Glomerular visceral epithelial cell (primary cell): ENCODE data around the gene EIF5.
"Not testable (repeated sequence)": the region's sequence is repeated elsewhere in the genome, so short reads cannot be mapped to it uniquely, and the experiment has no call there.

Experiments used
- DNase-seq: peaks from one replicate; pipeline ENCODE4 v3.0.0-alpha.2; 2016; ENCODE audit errors: extremely low spot score

EIF5 gene

DNA sequence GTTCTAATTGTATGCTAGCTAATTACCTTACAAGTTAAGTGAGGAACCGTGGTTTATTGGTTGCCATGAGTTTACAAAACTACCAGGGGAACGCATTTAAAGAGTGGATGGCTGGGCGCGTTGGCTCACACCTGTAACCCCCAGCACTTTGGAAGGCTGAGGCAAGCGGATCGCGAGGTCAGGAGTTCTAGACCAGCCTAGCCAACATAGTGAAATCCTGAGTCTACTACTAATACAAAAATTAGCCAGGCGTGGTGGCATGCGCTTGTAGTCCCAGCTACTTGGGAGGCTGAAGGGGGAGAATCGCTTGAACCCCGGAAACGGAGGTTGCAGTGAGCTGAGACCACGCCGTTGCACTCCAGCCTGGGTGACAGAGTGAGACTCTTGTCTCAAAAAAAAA, 2.2 kb downstream of the EIF5 start:
- DNase-seq, result no peak

DNA sequence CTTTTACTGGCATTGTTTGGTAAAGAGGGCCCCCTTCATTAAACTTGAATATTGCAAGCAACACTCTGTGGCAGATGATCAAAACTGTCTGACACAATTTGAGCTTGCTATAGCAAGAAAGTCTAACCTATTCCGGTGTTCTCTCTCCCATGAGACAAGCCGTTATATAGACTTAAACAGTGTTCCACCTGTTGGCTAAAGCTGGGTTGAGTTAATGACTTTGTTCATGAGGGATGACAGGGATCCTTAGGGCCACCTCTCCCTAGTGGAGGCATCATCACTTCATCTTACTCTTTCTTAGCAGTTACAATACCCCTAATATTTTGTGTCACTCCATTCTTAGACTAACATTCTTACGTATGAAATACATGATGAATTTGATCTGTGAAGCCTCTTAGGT, 3.8 kb downstream of the EIF5 start:
- no peak for DNase-seq

DNA sequence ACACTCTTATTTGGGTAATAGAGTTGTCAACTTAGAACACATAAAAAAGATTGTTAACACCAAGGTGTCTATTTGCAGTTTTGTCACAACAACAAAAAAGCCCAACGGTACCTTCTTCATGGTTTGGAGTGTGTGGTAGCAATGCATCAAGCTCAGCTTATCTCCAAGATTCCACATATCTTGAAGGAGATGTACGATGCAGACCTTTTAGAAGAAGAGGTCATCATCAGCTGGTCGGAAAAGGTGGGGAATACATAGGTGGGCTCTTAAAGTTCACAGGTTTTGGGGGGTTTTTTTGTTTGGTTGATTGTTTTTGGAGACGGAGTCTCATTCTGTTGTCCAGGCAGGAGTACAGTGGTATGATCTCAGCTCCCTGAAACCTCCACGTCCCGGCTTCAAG, 5.5 kb downstream of the EIF5 start:
- DNase-seq, result no peak

DNA sequence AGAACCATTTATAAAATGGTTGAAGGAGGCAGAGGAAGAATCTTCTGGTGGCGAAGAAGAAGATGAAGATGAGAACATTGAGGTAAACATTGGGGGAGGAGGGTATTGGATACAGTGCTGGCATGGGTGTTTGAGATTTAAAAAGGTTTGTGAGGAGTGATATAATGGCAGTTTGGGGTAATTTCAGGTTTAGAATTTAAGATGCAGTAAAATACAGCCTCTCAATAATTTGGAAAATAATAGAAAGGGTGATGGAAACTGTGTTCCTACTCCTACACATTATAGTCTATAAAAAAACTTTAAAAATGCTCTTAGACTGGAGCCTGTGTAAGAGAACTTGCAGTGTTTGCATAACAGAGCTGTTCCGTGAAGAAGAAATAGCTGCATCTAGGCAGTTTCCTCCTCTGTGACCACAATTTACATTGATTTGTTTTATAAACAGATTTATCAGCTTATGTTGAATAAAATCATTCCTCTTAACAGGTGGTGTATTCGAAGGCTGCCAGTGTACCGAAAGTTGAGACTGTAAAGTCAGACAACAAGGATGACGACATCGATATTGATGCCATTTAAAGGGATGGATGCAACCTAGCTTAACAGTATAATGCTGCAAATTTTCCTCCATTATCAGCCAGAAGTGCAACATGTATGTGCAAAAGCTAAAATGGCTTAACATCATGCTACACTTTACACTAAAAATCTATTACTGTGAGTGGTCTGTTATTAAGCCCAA, 6.6 kb downstream of the EIF5 start:
- DNase-seq, result no peak

DNA sequence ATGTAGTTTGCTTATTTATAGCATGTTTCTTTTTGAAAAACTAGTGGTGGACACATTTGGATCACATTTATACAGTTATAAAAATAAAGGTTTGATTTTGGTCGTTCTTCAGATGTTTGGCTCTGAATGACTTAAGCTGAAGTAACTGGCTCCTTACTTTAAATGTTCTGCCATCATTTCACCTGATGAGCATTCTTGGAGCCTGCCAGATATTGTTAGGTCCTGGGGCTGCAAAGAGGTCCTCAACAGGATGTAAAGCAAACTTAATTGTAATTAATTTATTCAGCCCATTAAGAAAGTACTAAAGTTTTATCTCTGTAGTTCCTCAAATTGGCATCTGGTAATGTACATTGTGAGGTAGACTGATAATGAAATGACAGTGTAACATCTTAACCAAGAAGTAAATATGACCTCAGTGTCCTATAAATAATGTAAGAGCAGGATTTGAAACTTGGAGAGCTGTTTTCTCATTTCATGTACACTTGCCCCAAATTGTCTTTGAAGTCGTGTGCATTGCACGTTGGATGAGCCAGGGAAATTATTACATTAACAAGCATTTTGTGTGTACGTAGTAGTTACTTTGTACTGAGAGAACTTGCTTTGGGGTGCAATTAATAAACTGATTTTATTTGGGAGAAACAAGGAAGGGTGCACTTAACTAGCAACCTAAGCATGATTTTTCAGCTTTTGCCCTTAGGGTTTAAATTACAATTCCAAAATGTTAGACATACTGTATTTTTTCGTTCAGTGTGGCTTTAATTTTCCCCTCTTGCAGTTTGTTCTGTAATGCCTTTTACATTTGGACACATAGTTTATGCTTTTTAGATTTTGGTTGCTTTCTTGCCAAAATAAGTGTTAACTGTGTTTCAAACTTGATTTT, 7.5 kb downstream of the EIF5 start:
- DNase-seq, result no peak

DNA sequence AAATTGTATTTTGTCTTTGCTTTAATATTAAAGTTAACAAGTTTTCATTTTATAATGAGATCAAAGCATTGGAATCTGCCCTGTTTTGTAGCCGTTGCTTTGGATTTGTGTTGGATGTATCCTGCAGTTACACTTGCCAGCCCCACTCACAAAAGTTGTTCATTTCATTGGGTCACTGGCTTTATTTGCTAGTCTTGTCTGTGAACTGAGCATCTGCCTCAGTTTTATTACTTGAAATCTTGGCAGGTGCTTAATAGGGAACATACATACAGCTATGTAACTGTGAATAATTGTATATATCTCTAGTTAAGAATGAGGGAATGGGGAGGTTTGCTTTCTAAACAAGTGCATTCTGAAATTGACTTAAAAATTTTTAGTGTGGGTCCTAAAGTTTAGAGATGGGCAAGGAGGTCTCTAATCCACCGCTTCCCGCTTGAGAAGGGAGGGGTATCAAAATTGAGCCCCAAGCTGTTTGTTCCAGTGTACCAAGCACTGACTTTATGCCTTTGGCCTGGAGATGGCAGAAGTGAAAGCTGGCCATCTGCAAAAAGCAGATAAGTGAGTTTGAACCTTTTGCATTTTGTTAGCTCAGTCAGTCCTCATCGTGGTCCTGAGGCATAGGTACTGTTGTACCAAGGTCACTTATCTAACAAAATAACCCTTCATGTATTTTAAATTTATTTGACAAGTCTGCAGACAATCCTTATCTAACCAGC, 9.3 kb downstream of the EIF5 start:
- no peak for DNase-seq

DNA sequence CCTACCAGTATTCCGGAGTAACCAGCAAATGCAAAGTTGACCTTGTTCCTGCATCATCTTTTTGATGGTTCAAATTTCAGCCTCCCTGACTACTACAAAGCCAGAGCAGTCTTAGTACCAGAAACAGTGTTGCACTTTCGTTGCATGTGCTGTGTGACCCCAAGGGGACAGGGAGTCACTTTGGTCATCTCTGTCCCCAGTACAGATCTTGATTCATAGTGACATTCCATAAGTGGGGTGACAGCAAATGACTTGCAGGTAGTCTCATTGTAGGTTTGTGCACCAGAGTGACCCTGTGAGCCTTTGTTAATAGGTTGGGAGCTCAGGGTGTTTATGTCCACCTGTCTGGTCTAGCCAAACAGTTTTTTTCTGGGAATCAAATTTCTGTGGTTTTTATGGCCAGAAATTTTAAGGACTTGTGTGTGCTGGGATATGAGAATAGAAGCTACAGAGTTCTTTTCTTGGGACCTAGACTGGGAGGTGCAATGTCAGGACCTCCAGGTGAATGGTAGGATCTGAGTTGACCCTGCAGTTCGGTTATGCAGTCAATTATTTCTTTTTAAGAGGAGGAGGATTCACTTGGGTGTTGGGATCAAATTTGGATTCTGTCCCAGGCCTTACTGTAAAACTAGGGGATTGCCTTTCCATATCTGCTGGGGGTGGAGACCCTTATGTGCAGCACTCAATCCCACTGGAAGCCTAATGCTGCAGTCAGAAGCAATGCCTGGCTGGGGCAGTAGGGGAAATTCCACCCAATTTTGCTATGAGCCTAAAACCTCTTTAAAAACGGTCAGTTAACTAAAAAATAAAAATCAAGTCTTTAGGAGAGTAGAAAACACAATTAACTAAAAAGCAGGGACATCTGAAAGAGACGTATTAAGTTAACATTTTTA, 10.1 kb downstream of the EIF5 start:
- DNase-seq, result no peak

DNA sequence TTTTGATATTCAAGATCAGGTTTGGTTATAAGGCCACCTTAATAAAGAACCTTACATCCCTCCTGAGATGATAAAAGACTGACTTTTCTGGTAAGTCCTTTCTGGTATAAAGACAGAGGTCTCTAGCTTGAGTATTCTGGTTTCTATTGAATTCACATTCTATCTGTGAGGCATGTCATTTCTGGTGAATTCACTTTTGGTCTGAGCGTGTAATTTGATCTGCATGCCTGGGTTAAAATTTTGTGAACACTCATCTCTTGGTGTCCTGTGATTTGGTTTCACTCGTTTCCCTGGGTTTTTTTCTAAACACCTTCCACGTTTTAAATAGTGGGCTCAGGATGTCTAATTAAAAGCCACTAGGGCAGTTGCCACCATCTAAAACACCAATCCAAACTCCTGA, 12.2 kb downstream of the EIF5 start:
- DNase-seq, result no peak

DNA sequence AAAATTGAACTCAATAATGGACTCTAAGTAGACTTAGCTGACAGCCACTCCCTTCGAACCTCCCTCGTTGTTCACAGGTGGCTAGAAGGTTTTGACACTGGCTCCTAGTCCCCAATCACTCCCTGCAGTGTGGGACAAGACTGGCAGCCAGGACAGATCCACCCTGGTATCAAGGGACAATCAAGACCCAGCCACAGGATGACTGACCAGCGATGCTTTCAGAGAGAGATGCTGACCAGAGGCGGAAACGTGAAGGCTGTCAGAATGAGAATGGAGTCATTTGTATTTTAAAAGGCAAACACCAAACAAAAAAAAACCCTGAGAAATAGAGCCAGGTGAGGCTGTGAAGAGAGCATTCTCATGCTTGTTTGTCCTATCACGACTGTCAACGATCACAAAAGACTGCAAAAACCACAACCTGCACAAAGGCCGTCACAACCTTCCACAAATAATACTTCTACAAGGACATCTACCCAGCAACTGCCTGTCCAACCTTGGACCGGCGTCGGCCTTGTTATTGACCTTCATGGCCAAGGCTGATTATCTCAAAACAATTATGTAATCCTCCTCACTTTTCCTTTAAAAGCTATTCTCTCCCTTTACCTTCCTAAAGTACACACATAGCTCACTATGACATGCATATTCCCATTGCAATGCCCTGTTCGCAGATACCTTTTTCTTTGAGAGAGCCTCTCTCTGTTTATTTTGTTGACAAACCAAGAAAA, 13.2 kb downstream of the EIF5 start:
- no peak for DNase-seq

DNA sequence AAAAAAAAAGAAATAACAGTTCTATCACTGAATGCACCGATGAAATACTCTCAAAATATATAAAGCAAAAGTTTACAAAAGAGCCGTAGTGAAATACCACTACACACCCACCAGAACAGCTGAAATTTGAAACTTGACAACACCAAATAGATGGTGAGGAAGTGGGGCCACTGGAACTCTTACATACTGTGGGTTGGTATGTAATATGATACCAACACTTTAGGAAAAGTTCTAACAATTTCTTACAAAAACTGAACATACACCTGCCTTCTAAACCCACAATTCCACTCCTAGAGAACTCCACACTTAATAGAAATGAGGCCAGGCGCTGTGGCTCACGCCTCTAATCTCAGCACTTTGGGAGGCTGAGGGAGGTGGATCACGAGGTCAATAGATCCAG, 14.1 kb downstream of the EIF5 start:
- DNase-seq, result no peak

DNA sequence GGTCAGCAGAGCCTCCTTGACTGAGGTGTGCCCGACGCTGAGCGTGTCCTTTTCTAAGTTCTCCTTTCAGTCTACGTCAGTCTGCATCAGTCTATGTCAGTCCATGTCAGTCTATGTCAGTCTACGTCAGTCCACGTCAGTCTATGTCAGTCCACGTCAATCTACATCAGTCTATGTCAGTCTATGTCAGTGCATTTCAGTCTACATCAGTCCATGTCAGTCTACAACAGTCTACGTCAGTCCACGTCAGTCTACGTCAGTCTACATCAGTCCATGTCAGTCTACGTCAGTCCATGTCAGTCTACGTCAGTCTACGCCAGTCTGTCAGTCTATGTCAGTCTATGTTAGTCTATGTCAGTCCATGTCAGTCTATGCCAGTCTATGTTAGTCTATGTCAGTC, 15.9 kb downstream of the EIF5 start:
- no peak for DNase-seq

DNA sequence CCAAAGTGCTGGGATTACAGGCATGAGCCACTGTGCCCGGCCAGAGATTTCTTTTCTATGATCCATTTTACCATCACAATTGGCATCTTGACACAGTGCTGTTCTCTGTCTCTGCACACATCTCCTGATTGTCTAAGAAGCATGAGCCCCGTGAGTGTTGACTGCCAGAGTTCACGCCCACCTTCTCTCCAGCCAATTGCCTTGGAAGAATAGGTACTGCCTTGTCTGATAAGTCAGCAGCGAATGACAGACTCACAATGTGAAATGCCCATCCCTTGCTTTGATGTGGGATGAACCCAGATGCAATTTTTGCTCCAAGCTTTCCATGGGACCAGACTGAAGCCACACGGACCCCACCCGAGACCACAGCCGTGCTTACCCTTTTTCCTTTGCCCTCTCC, 19.3 kb downstream of the EIF5 start:
- no peak for DNase-seq

DNA sequence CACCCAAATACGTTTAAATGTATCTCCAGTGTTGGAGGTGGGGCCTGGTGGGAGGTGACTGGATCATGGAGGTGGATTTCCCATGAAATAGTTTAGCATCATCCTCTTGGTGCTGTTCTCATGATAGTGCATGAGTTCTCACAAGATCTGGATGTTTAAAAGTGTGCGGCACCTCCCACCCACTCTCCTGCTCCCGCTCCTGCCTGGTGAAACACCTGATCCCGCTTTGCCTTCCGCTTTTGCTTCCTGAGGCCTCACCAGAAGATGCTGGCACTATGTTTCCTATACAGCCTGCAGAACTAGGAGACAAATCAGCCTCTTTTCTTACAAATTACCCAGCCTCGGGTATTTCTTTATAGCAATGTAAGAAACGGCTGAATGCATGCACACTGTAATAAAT, 20.1 kb downstream of the EIF5 start:
- DNase-seq, result no peak

DNA sequence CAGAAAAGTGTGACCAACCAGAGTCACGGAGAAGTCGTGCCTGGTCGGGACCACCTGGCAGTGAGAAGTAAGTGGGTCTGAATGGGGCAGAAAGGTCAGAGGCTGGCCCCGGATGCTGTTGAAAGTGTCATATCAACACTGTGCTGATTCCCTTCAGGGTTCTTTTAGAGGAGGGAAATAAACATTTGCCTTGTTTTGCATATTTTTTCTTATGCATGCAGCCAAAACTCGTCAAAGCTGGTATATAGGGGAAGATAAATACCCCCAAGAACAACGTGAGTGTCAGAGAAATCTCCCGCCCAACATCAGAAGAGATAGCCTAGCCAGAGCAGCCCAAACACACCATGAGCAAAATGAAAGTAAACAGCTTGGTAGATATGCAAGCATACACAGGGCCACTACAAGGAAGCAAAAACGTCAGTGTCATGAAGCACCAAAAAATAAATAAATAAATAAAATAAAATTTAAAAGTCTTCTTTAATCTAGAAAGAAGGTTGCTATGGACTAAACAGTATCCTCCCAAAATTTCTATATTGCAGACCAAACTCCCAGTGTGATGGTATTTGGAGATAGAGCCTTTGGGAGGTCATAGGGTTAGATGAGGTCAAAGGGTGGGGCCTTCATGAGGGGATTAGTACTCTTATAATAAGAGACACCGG, 22.1 kb downstream of the EIF5 start:
- DNase-seq, result no peak

DNA sequence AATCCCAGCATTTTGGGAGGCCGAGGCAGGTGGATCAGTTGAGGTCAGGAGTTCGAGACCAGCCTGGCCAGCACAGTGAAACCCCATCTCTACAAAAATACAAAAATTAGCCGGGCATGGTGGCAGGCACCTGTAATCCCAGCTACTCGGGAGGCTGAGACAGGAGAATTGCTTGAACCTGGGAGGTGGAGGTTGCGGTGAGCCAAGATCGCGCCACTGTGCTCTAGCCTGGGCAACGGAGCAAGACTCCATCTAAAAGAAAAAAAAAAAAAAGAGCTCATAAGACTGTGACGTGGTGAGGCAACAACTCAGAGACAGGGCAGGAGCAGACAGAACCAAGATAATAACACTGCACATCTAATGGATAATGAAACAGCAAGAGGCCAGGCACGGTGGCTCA, 23.5 kb downstream of the EIF5 start:
- DNase-seq, result not testable (repeated sequence)

DNA sequence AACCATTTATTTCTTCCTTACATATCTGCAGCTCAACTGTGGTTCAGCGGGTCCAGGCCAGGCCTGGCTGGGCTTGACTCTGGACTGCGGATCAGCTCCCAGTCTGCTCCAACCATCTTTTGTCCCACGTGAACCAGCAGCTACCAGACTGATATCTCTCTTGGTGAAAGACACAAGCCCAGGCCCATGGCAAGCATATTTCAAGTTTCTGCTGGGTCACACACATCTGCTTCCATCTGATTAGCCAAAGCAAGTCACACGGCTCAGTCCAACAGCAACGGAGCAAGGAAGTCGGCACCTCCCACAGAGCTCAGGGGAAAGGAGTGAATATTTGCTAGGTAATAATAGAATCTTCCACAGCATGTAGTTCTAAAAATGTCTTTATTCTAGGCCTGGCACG, 26.5 kb downstream of the EIF5 start:
- no peak for DNase-seq

DNA sequence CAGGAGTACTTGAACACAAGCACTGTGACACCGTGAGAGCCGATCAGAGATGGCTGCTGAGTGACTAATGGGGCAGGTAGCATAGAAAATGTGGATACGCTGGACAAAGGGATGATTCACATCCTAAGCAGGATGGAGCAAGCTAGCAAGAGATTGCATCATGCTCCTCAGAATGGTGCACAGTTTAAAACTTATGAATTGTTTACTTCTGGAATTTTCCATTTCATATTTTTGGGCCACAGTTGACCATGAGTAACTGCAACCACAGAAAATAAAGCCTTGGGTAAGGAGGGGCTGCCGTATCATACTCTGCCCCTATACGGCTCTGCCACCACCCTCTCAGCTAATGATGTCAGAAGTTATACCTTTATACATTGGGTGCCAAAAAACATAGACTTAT, 27.8 kb downstream of the EIF5 start:
- peak; percentile 80 for DNase-seq

DNA sequence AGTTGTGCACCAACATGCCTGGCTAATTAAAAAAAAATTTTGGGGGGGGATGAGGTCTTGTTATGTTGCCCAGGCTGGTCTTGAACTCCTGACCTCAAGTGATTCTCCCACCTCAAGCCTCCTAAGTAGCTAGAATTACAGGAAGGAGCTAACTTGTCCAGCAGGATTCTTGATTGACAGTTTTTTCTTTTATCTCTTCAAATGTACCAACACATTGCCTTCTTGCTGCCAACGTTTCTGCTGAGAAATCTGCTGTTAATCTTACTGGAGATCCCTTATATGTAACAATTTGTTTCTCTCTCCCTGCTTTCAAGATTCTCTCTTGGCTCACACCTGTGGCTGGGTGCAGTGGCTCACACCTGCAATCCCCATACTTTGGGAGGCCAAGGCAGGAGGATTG, 28.7 kb downstream of the EIF5 start:
- no peak for DNase-seq

DNA sequence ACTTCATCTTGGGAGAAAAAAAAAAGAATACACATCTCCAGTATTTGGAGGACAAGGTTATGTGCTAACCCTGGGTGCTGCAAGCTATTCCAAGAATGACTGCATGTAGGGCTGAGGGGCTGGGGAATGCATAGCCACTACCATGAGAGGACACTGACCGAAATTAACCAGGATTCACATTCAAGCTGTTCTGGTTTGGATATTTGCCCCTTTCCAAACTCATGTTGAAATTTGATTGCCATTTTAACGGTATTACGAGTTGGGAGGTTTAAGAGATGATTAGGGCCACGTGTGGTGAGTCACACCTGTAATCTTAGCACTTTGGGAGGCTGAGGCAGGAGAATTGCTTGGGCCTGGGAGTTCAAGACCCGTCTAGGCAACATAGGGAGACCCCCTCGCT, 32.7 kb downstream of the EIF5 start:
- no peak for DNase-seq

DNA sequence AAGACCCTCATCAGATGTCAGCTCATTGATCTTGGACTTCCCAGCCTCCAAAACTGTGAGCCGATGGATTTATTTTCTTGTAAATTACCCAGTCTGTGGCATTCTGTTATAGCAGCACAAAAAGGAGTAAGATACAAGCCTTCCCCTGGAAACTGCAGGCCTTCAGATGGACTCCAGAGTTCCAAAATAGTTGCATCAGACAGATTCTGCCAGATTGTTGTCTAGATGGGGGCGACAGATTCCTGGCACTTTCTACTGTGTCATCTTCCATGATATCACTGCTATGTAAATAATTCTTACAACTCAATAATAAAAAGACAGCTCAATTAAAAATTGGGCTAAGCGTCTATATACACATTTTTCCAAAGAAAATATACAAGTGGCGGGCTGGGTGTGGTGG, 34.0 kb downstream of the EIF5 start:
- DNase-seq, result no peak

DNA sequence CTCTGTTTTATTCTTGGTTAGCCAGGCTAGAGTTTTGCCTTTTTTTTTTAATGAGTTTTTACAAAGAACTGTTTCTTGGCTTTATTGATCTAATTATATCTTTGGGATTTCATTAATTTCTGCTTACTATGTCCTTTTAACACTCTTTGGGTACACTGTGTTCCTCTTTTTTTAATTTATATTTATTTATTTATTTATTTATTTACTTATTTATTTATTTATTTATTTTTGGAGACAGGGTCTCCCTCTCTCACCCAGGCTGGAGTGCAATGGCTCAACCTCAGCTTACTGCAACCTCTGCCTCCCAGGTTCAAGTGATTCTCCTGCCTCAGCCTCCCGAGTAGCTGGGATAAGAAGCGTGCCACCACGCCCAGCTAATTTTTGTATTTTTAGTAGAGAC, 36.0 kb downstream of the EIF5 start:
- DNase-seq, result no peak
